SK-N-MC (cell line): ENCODE results near the gene ECM2.
A peak's percentile ranks its signal among the peaks of the same experiment; 100 is the strongest.

Experiments used
- DNase-seq: peaks from one replicate; pipeline ENCODE4 v3.0.0-alpha.2; 2011; ENCODE audit warnings: low read depth, low spot score
- H3K27ac ChIP-seq: fragments of 200-600 bp; sonication (generic); 2 replicates; pipeline ENCODE4 v1.5.1; 2016; ENCODE audit warnings: mixed run types
- H3K36me3 ChIP-seq: fragments of 200-600 bp; sonication (generic); 2 replicates; pipeline ENCODE4 v1.6.1; 2017; ENCODE audit warnings: antibody characterized with exemption, low read length, mixed read lengths; ENCODE audit not compliant: insufficient read depth
- H3K4me3 ChIP-seq: fragments of 200-600 bp; sonication (generic); 2 replicates; pipeline ENCODE4 v1.5.1; 2016
- H3K9ac ChIP-seq: fragments of 200-600 bp; sonication (generic); 2 replicates; pipeline ENCODE4 v1.8.0; 2017; ENCODE audit warnings: mixed run types, mixed read lengths; ENCODE audit not compliant: insufficient read length
- H3K9me3 ChIP-seq: fragments of 200-600 bp; sonication (generic); 2 replicates; pipeline ENCODE4 v1.6.1; 2017; ENCODE audit warnings: low read depth, mild to moderate bottlenecking, antibody characterized with exemption, low read length, moderate library complexity, mixed read lengths
- EZH2 ChIP-seq: fragments of 200-600 bp; sonication (generic); IDR thresholded peaks from one replicate; pipeline ENCODE4 v1.6.1; 2017; ENCODE audit warnings: antibody characterized with exemption
- FOXP2 ChIP-seq: optimal IDR thresholded peaks from 2 replicates; pipeline ENCODE3; 2011; ENCODE audit warnings: mild to moderate bottlenecking, moderate library complexity; ENCODE audit not compliant: insufficient read depth; ENCODE audit errors: extremely low read length, control extremely low read depth
- POLR2AphosphoS5 ChIP-seq: IDR thresholded peaks from 2 replicates; pipeline ENCODE4 v1.6.1; 2012; ENCODE audit warnings: mild to moderate bottlenecking, low read depth, low read length, borderline replicate concordance

Gene ECM2

GRCh38 chr9:92500725-92501124 lies 35.1 kb downstream of the ECM2 start:
- Histone ChIP-seq H3K36me3 (no peaks in the 10 kb centered on the region), H3K9me3 (no peaks in the 10 kb centered on the region), H3K4me3 (no peak overlapping the region), H3K27ac (no peak overlapping the region), H3K9ac (no peak overlapping the region)
- TF ChIP-seq FOXP2 = no peak
- no peak for TF ChIP-seq POLR2AphosphoS5
- DNase-seq = no peak

GRCh38 chr9:92499701-92500100 lies 36.1 kb downstream of the ECM2 start:
- TF ChIP-seq FOXP2 = no peak
- TF ChIP-seq EZH2 = no peak
- TF ChIP-seq POLR2AphosphoS5 = no peak
- no peak for DNase-seq
- no peak overlapping the region for H3K9ac ChIP-seq
- no peak overlapping the region for H3K27ac ChIP-seq
- no peaks in the 10 kb centered on the region for H3K36me3 ChIP-seq
- no peak overlapping the region for H3K4me3 ChIP-seq
- H3K9me3 ChIP-seq = no peaks in the 10 kb centered on the region

- H3K9me3 ChIP-seq = no peaks in the 10 kb centered on the region
- DNase-seq = no peak
- H3K27ac ChIP-seq = peak overlapping the region; percentile 51; the same call in 1 of the 2 replicates
- no peak overlapping the region for H3K9ac ChIP-seq
- H3K4me3 ChIP-seq = peak overlapping the region; percentile 29; the same call in 1 of the 2 replicates
- no peak for TF ChIP-seq POLR2AphosphoS5
- TF ChIP-seq EZH2 = no peak
- TF ChIP-seq FOXP2 = no peak
- H3K36me3 ChIP-seq = no peaks in the 10 kb centered on the region
Measured at GRCh38 chr9:92496396-92497176, 39.2 kb downstream of the ECM2 start.

GRCh38 chr9:92494856-92495255 lies 40.9 kb downstream of the ECM2 start:
- H3K9ac ChIP-seq = no peak overlapping the region
- no peak for TF ChIP-seq POLR2AphosphoS5
- TF ChIP-seq FOXP2 = no peak
- no peak for TF ChIP-seq EZH2
- H3K4me3 ChIP-seq = no peak overlapping the region
- H3K9me3 ChIP-seq = no peaks in the 10 kb centered on the region
- no peaks in the 10 kb centered on the region for H3K36me3 ChIP-seq
- no peak for DNase-seq
- no peak overlapping the region for H3K27ac ChIP-seq

GRCh38 chr9:92493749-92494387 lies 41.9 kb downstream of the ECM2 start:
- no peak overlapping the region for H3K9ac ChIP-seq
- TF ChIP-seq FOXP2 = no peak
- no peak for TF ChIP-seq EZH2
- TF ChIP-seq POLR2AphosphoS5 = no peak

GRCh38 chr9:92492781-92493401 lies 42.9 kb downstream of the ECM2 start:
- Histone ChIP-seq H3K9me3 (no peaks in the 10 kb centered on the region), H3K27ac (peak overlapping the region; percentile 4; the same call in 1 of the 2 replicates), H3K4me3 (no peak overlapping the region), H3K36me3 (no peaks in the 10 kb centered on the region), H3K9ac (no peak overlapping the region)
- DNase-seq = no peak
- TF ChIP-seq POLR2AphosphoS5 (no peak), EZH2 (no peak), FOXP2 (no peak)

More at GRCh38 chr9:92493749-92494387, 41.9 kb downstream of the ECM2 start:
- no peak for DNase-seq
- Histone ChIP-seq H3K27ac (peak overlapping the region; percentile 4; the same call in 1 of the 2 replicates), H3K4me3 (no peak overlapping the region), H3K36me3 (no peaks in the 10 kb centered on the region), H3K9me3 (no peaks in the 10 kb centered on the region)

GRCh38 chr9:92488681-92489550 lies 46.9 kb downstream of the ECM2 start:
- no peaks in the 10 kb centered on the region for H3K9me3 ChIP-seq
- DNase-seq = no peak
- no peaks in the 10 kb centered on the region for H3K36me3 ChIP-seq
- H3K27ac ChIP-seq = no peak overlapping the region
- no peak overlapping the region for H3K9ac ChIP-seq
- TF ChIP-seq EZH2 = no peak
- TF ChIP-seq POLR2AphosphoS5 = no peak
- TF ChIP-seq FOXP2 = no peak
- no peak overlapping the region for H3K4me3 ChIP-seq
